Neural cell (in vitro differentiated cells): ENCODE results near the gene STAC.

Experiments
- EP300 ChIP-seq: fragments of 450-650 bp; conservative IDR thresholded peaks from 2 replicates; pipeline ENCODE4 v1.6.1; 2014; ENCODE audit warnings: antibody characterized with exemption, mild to moderate bottlenecking, moderate library complexity; ENCODE audit not compliant: poor library complexity, severe bottlenecking
- EZH2 ChIP-seq: fragments of 200-600, 300-800 bp; shearing (Covaris generic), sonication (generic); IDR thresholded peaks from 2 replicates; pipeline ENCODE4 v1.6.1; 2014; ENCODE audit warnings: antibody characterized with exemption, low read length, borderline replicate concordance, mild to moderate bottlenecking; ENCODE audit not compliant: insufficient read depth, poor library complexity, severe bottlenecking
- MXI1 ChIP-seq: fragments of 450-650 bp; conservative IDR thresholded peaks from 2 replicates; pipeline ENCODE4 v1.6.1; 2014; ENCODE audit warnings: antibody characterized with exemption, mild to moderate bottlenecking; ENCODE audit not compliant: poor library complexity, severe bottlenecking
- POLR2AphosphoS5 ChIP-seq: IDR thresholded peaks from 2 replicates; pipeline ENCODE4 v1.6.1; 2012
- TAF1 ChIP-seq: IDR thresholded peaks from 2 replicates; pipeline ENCODE4 v1.6.1; 2012; ENCODE audit warnings: low read depth
- TF ChIP-seq, protein P1 (sequence below): fragments of 450-650 bp; IDR thresholded peaks from 2 replicates; pipeline ENCODE4 v1.5.1; 2014; ENCODE audit warnings: antibody characterized with exemption, mild to moderate bottlenecking, moderate library complexity; ENCODE audit not compliant: poor library complexity, severe bottlenecking
- TF ChIP-seq, protein P2 (sequence below): IDR thresholded peaks from 2 replicates; pipeline ENCODE4 v1.6.1; 2012; ENCODE audit warnings: borderline replicate concordance

DNA sequence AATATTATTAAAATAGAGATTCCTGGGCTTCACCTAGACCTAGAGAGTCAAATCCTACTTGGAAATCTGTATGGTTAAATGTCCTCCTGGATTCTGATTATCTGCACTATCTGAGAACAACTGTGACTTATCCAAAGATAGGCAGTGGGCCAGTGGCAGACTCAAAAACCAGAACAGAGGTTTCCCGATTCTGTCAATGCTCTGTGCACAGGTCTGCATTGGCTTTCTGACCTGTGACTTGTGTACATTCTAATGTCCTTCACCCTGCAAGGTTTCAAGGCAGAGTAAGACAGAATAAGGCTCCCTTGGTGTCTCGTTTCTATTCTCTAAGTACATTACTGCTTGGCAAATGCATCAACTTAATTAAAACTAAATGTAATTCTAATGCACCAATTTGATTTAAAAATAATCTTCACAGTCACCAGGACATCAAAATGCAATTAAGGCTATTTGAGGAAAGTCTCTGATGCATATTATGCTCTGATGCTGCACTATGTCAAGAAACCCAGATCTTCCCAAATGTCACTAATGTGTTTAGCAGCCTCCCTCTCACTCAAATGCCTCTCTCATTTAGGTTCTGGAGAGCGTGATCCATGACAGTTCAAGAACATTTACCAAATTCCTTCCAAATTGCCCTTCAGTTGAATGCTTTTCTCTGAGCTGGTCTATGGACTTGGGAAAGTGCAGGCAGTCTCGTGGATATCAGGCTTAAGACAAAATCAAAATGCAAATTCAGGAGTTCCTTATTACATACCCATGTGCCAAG, 140.1 kb downstream of the STAC start:
- TF ChIP-seq, protein P1, sequence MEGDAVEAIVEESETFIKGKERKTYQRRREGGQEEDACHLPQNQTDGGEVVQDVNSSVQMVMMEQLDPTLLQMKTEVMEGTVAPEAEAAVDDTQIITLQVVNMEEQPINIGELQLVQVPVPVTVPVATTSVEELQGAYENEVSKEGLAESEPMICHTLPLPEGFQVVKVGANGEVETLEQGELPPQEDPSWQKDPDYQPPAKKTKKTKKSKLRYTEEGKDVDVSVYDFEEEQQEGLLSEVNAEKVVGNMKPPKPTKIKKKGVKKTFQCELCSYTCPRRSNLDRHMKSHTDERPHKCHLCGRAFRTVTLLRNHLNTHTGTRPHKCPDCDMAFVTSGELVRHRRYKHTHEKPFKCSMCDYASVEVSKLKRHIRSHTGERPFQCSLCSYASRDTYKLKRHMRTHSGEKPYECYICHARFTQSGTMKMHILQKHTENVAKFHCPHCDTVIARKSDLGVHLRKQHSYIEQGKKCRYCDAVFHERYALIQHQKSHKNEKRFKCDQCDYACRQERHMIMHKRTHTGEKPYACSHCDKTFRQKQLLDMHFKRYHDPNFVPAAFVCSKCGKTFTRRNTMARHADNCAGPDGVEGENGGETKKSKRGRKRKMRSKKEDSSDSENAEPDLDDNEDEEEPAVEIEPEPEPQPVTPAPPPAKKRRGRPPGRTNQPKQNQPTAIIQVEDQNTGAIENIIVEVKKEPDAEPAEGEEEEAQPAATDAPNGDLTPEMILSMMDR, result no peak
- no peak for TF ChIP-seq POLR2AphosphoS5
- TF ChIP-seq EZH2, result no peak
- no peak for TF ChIP-seq TAF1
- TF ChIP-seq, protein P2, sequence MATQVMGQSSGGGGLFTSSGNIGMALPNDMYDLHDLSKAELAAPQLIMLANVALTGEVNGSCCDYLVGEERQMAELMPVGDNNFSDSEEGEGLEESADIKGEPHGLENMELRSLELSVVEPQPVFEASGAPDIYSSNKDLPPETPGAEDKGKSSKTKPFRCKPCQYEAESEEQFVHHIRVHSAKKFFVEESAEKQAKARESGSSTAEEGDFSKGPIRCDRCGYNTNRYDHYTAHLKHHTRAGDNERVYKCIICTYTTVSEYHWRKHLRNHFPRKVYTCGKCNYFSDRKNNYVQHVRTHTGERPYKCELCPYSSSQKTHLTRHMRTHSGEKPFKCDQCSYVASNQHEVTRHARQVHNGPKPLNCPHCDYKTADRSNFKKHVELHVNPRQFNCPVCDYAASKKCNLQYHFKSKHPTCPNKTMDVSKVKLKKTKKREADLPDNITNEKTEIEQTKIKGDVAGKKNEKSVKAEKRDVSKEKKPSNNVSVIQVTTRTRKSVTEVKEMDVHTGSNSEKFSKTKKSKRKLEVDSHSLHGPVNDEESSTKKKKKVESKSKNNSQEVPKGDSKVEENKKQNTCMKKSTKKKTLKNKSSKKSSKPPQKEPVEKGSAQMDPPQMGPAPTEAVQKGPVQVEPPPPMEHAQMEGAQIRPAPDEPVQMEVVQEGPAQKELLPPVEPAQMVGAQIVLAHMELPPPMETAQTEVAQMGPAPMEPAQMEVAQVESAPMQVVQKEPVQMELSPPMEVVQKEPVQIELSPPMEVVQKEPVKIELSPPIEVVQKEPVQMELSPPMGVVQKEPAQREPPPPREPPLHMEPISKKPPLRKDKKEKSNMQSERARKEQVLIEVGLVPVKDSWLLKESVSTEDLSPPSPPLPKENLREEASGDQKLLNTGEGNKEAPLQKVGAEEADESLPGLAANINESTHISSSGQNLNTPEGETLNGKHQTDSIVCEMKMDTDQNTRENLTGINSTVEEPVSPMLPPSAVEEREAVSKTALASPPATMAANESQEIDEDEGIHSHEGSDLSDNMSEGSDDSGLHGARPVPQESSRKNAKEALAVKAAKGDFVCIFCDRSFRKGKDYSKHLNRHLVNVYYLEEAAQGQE, result no peak
- TF ChIP-seq EP300, result no peak
- no peak for TF ChIP-seq MXI1
